DND-41 (cell line): ENCODE results near the gene SPAG16.

Experiments used
- ATAC-seq: fragments of 200-7000 bp; cut with Tn5 transposase; 3 replicates; pipeline ENCODE4 v1.9.1; 2021; ENCODE audit warnings: low read depth; ENCODE audit not compliant: insufficient read depth
- DNase-seq: peaks from one replicate; pipeline ENCODE4 v3.0.0-alpha.2; 2020
- H2AFZ ChIP-seq: 2 replicates; pipeline ENCODE4 v1.6.0; 2012; ENCODE audit warnings: low read depth, low read length
- H3K27ac ChIP-seq: 2 replicates; pipeline ENCODE4 v1.5.1; 2012; ENCODE audit warnings: low read length, inconsistent platforms
- H3K27me3 ChIP-seq: fragments of 200-600 bp; sonication (generic); 2 replicates; pipeline ENCODE4 v1.6.0; 2012; ENCODE audit warnings: low read length, mild to moderate bottlenecking, inconsistent platforms; ENCODE audit not compliant: insufficient read depth, poor library complexity
- H3K36me3 ChIP-seq: 2 replicates; pipeline ENCODE4 v1.5.1; 2012; ENCODE audit warnings: low read length, inconsistent platforms; ENCODE audit not compliant: insufficient read depth
- H3K4me1 ChIP-seq: 2 replicates; pipeline ENCODE4 v1.5.1; 2012; ENCODE audit warnings: mild to moderate bottlenecking, low read length; ENCODE audit not compliant: insufficient read depth
- H3K4me2 ChIP-seq: 2 replicates; pipeline ENCODE4 v1.6.0; 2012; ENCODE audit warnings: mild to moderate bottlenecking, moderate library complexity, low read length, inconsistent platforms; ENCODE audit not compliant: insufficient read depth
- H3K4me3 ChIP-seq, 2 experiments: fragments of 200-600 bp in 1 of 2; shearing (Covaris generic) in 1 of 2; 2 replicates each; pipeline ENCODE4 v1.5.1; 2012 to 2016; ENCODE audit warnings: inconsistent platforms in 2 of 2, low read length in 2 of 2, mild to moderate bottlenecking in 2 of 2, low read depth in 1 of 2, moderate library complexity in 1 of 2
- H3K79me2 ChIP-seq: 2 replicates; pipeline ENCODE4 v1.6.0; 2012; ENCODE audit warnings: low read length, inconsistent platforms; ENCODE audit not compliant: insufficient read depth
- H3K9ac ChIP-seq: 2 replicates; pipeline ENCODE4 v1.6.0; 2012; ENCODE audit warnings: low read depth, mild to moderate bottlenecking, inconsistent platforms, low read length, moderate library complexity
- H3K9me3 ChIP-seq: 2 replicates; pipeline ENCODE4 v1.5.1; 2012; ENCODE audit warnings: low read length, moderate library complexity, mild to moderate bottlenecking, inconsistent platforms; ENCODE audit not compliant: insufficient read depth, severe bottlenecking
- H4K20me1 ChIP-seq: 2 replicates; pipeline ENCODE4 v1.6.0; 2012; ENCODE audit warnings: low read length; ENCODE audit not compliant: insufficient read depth
- EZH2 ChIP-seq: IDR thresholded peaks from 3 replicates; pipeline ENCODE4 v1.6.1; 2012; ENCODE audit warnings: borderline replicate concordance, low read depth, mild to moderate bottlenecking, moderate library complexity, low read length, inconsistent platforms; ENCODE audit not compliant: severe bottlenecking
- TF ChIP-seq, protein P1 (sequence below): IDR thresholded peaks from 2 replicates; pipeline ENCODE4 v1.5.1; 2012; ENCODE audit warnings: borderline replicate concordance, low read length, moderate library complexity, mild to moderate bottlenecking; ENCODE audit not compliant: poor library complexity, severe bottlenecking; ENCODE audit errors: extremely low read depth

SPAG16 gene

GRCh38 chr2:213640738-213641425, 356.6 kb downstream of the SPAG16 start:
- ATAC-seq (no peak), DNase-seq (no peak)
- no peaks in the 10 kb centered on the region for H3K36me3 ChIP-seq
- H3K4me3 ChIP-seq = no peak overlapping the region
- no peaks in the 10 kb centered on the region for H3K4me1 ChIP-seq
- no peaks in the 10 kb centered on the region for H3K27me3 ChIP-seq
- no peak overlapping the region for H3K27ac ChIP-seq
- TF ChIP-seq, protein P1, sequence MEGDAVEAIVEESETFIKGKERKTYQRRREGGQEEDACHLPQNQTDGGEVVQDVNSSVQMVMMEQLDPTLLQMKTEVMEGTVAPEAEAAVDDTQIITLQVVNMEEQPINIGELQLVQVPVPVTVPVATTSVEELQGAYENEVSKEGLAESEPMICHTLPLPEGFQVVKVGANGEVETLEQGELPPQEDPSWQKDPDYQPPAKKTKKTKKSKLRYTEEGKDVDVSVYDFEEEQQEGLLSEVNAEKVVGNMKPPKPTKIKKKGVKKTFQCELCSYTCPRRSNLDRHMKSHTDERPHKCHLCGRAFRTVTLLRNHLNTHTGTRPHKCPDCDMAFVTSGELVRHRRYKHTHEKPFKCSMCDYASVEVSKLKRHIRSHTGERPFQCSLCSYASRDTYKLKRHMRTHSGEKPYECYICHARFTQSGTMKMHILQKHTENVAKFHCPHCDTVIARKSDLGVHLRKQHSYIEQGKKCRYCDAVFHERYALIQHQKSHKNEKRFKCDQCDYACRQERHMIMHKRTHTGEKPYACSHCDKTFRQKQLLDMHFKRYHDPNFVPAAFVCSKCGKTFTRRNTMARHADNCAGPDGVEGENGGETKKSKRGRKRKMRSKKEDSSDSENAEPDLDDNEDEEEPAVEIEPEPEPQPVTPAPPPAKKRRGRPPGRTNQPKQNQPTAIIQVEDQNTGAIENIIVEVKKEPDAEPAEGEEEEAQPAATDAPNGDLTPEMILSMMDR = no peak
- no peak for TF ChIP-seq EZH2
- no peak overlapping the region for H3K9ac ChIP-seq
- no peaks in the 10 kb centered on the region for H4K20me1 ChIP-seq
- no peaks in the 10 kb centered on the region for H3K79me2 ChIP-seq
- no peaks in the 10 kb centered on the region for H3K9me3 ChIP-seq
- no peak overlapping the region; the same call in 1 of the 2 replicates for H2AFZ ChIP-seq
- H3K4me2 ChIP-seq = no peak overlapping the region

DNA sequence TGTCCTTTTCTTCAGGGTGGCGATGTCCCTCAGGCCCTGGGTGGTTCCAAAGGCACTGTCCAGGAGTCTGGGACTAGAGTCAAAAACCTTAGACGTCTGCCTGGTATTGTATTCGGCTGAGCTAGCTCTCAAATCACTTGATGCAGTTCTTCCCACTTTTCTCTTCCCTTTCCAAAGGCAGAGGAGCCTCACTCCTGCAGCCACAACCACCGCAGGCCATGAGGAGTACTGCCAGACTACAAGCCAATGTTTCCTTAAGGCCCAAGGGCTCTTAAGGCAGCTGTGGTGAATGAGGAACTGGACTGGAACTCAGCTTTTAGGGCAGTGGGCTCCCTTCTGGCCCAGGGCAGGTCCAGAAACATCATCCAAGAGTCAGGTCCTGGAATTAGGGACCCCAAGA, 360.7 kb downstream of the SPAG16 start:
- Histone ChIP-seq H4K20me1 (no peaks in the 10 kb centered on the region), H3K9ac (no peak overlapping the region), H3K4me3 (no peak overlapping the region), H3K27me3 (no peaks in the 10 kb centered on the region), H2AFZ (0 out of 2 replicates have a peak overlapping the region, but pooled peaks have one; percentile 22), H3K4me2 (no peak overlapping the region), H3K27ac (no peak overlapping the region), H3K9me3 (no peaks in the 10 kb centered on the region), H3K79me2 (no peaks in the 10 kb centered on the region), H3K36me3 (no peaks in the 10 kb centered on the region), H3K4me1 (no peaks in the 10 kb centered on the region)
- ATAC-seq = no peak
- DNase-seq = no peak
- TF ChIP-seq, protein P1 = no peak
- no peak for TF ChIP-seq EZH2

GRCh38 chr2:213649176-213649575, 364.9 kb downstream of the SPAG16 start:
- Histone ChIP-seq H3K4me1 (no peaks in the 10 kb centered on the region), H3K4me3 (no peak overlapping the region), H3K27me3 (no peaks in the 10 kb centered on the region), H4K20me1 (no peaks in the 10 kb centered on the region), H3K9me3 (no peaks in the 10 kb centered on the region), H3K27ac (no peak overlapping the region), H3K4me2 (no peak overlapping the region), H3K36me3 (no peaks in the 10 kb centered on the region), H3K9ac (no peak overlapping the region), H3K79me2 (no peaks in the 10 kb centered on the region), H2AFZ (no peak overlapping the region)
- ATAC-seq (no peak), DNase-seq (no peak)
- no peak for TF ChIP-seq EZH2
- TF ChIP-seq, protein P1 = no peak
